Cardiac muscle cell (in vitro differentiated cells and primary cell): ENCODE data around the gene GPR37L1. TPM values are rescaled to one million over a fixed set of nuclear protein-coding genes. Genes with fewer than 3 reads are reported as not detected.

Experiments
- DNase-seq, 2 donors: peaks; one replicate each; pipeline versions ENCODE4 v3.0.0 to v3.0.0-alpha.2; 2010 to 2017; ENCODE audit warnings: low read depth in 1 of 2, low spot score in 1 of 2
- H3K27ac ChIP-seq: fragments of 200-600 bp; sonication (generic); 2 replicates; pipeline ENCODE4 v1.5.1; 2016
- H3K27me3 ChIP-seq: fragments of 200-600 bp; sonication (generic); 2 replicates; pipeline ENCODE4 v1.6.0; 2016; ENCODE audit warnings: control low read depth
- H3K36me3 ChIP-seq: fragments of 200-600 bp; sonication (generic); 2 replicates; pipeline ENCODE4 v1.5.1; 2016; ENCODE audit warnings: control low read depth
- H3K4me1 ChIP-seq: fragments of 200-600 bp; sonication (generic); 2 replicates; pipeline ENCODE4 v1.8.1; 2017; ENCODE audit warnings: low read depth, mild to moderate bottlenecking, mixed run types
- H3K4me3 ChIP-seq: fragments of 200-600 bp; sonication (generic); 2 replicates; pipeline ENCODE4 v1.5.1; 2016; ENCODE audit warnings: mild to moderate bottlenecking
- H3K9me3 ChIP-seq: fragments of 200-600 bp; sonication (generic); 2 replicates; pipeline ENCODE4 v1.5.1; 2017; ENCODE audit warnings: low read depth, mild to moderate bottlenecking, control low read depth
- CTCF ChIP-seq: IDR thresholded peaks from 2 replicates; pipeline ENCODE4 v1.5.1; 2012; ENCODE audit warnings: low read depth, mild to moderate bottlenecking, low read length
- polyA plus RNA-seq: library from polyadenylated mRNA; unstranded; fragments of >200 nt; fragmentation: Nextera tagmentation; extraction: Ambion mirVana; gene quantifications from 2 replicates; pipeline ENCODE4 v1.2.1, GENCODE V29; 2016
- total RNA-seq: library from RNA; depleted of rRNA; stranded (reverse); fragments of >200 nt; gene quantifications from 2 replicates; pipeline ENCODE4 v1.2.3, GENCODE V29; 2016

The GPR37L1 gene
- total and polyA plus RNA-seq, 2 experiments from 2014 or later: not detected

GRCh38 chr1:202154766-202155477 lies 32.2 kb downstream of the GPR37L1 start:
- Histone ChIP-seq H3K4me1 (peaks cover 3% of the 10 kb centered on the region), H3K4me3 (no peak overlapping the region), H3K9me3 (no peaks in the 10 kb centered on the region), H3K36me3 (no peaks in the 10 kb centered on the region), H3K27me3 (no peaks in the 10 kb centered on the region), H3K27ac (no peak overlapping the region)
- peak; percentile 81 to 84 for DNase-seq
- TF ChIP-seq CTCF: peak; percentile 74

- Histone ChIP-seq H3K4me3 (no peak overlapping the region), H3K36me3 (no peaks in the 10 kb centered on the region), H3K4me1 (peaks cover 3% of the 10 kb centered on the region), H3K27me3 (no peaks in the 10 kb centered on the region), H3K9me3 (no peaks in the 10 kb centered on the region), H3K27ac (no peak overlapping the region)
- no peak for TF ChIP-seq CTCF
- no peak for DNase-seq
Observed at GRCh38 chr1:202155478-202156021, 32.8 kb downstream of the GPR37L1 start.

GRCh38 chr1:202156590-202156989 lies 33.9 kb downstream of the GPR37L1 start:
- H3K9me3 ChIP-seq: no peaks in the 10 kb centered on the region
- DNase-seq: no peak

GRCh38 chr1:202157945-202158344 lies 35.2 kb downstream of the GPR37L1 start:
- Histone ChIP-seq H3K27me3 (no peaks in the 10 kb centered on the region), H3K9me3 (no peaks in the 10 kb centered on the region), H3K27ac (no peak overlapping the region), H3K4me3 (no peak overlapping the region), H3K4me1 (peaks cover 11% of the 10 kb centered on the region), H3K36me3 (no peaks in the 10 kb centered on the region)
- DNase-seq: no peak
- no peak for TF ChIP-seq CTCF

More at GRCh38 chr1:202156590-202156989, 33.9 kb downstream of the GPR37L1 start:
- Histone ChIP-seq H3K4me3 (no peak overlapping the region), H3K27me3 (no peaks in the 10 kb centered on the region), H3K4me1 (peaks cover 10% of the 10 kb centered on the region), H3K27ac (no peak overlapping the region), H3K36me3 (no peaks in the 10 kb centered on the region)
- no peak for TF ChIP-seq CTCF

- Histone ChIP-seq H3K9me3 (no peaks in the 10 kb centered on the region), H3K4me1 (peaks cover 11% of the 10 kb centered on the region), H3K27me3 (no peaks in the 10 kb centered on the region), H3K27ac (no peak overlapping the region), H3K4me3 (no peak overlapping the region), H3K36me3 (no peaks in the 10 kb centered on the region)
- TF ChIP-seq CTCF: no peak
- no peak for DNase-seq
Observed at GRCh38 chr1:202158810-202159533, 36.3 kb downstream of the GPR37L1 start.
